ENCODE results near the gene C15orf61.

The C15orf61 gene

GRCh38 chr15:67554580-67554979 lies 33.6 kb downstream of the C15orf61 start:
- no peak for DNase-seq

GRCh38 chr15:67556976-67557570 lies 36.1 kb downstream of the C15orf61 start:
- no peak for DNase-seq

GRCh38 chr15:67558502-67558901 lies 37.6 kb downstream of the C15orf61 start:
- no peak for DNase-seq

GRCh38 chr15:67559158-67559557 lies 38.2 kb downstream of the C15orf61 start:
- DNase-seq, result no peak

- no peak for DNase-seq
Measured at GRCh38 chr15:67559576-67559975, 38.6 kb downstream of the C15orf61 start.

GRCh38 chr15:67560320-67560719 lies 39.4 kb downstream of the C15orf61 start:
- no peak for DNase-seq

- DNase-seq, result no peak
Measured at GRCh38 chr15:67563092-67563491, 42.2 kb downstream of the C15orf61 start.

- DNase-seq, result no peak
Measured at GRCh38 chr15:67564021-67564967, 43.4 kb downstream of the C15orf61 start.

- no peak for DNase-seq
Measured at GRCh38 chr15:67564968-67565345, 44.0 kb downstream of the C15orf61 start.

- no peak for DNase-seq
Measured at GRCh38 chr15:67569668-67570067, 48.7 kb downstream of the C15orf61 start.

GRCh38 chr15:67570875-67571647 lies 50.1 kb downstream of the C15orf61 start:
- no peak for DNase-seq

- DNase-seq, result no peak
Measured at GRCh38 chr15:67571648-67572415, 50.9 kb downstream of the C15orf61 start.

- DNase-seq, result no peak
Measured at GRCh38 chr15:67573194-67573593, 52.3 kb downstream of the C15orf61 start.

- no peak for DNase-seq
Measured at GRCh38 chr15:67575039-67575502, 54.1 kb downstream of the C15orf61 start.

GRCh38 chr15:67578020-67578600 lies 57.2 kb downstream of the C15orf61 start:
- no peak for DNase-seq

GRCh38 chr15:67579164-67579563 lies 58.2 kb downstream of the C15orf61 start:
- DNase-seq, result no peak
